ENCODE data around the gene CEMIP2.
"Not testable (repeated sequence)": the region's sequence is repeated elsewhere in the genome, so short reads cannot be mapped to it uniquely, and the experiment has no call there.

The CEMIP2 gene

GRCh38 chr9:71704796-71705195 lies 63.5 kb downstream of the CEMIP2 start:
- H3K4me3 ChIP-seq (ENCODE audit: low read depth, low read length), result no peak overlapping the region
- H3K27me3 ChIP-seq, result no peaks in the 10 kb centered on the region
- no peak for DNase-seq
- H3K4me1 ChIP-seq, result no peaks in the 10 kb centered on the region
- H3K36me3 ChIP-seq, result no peaks in the 10 kb centered on the region
- no peak for TF ChIP-seq CTCF (IDR thresholded peaks at IDR 0.05; ENCODE audit: low read depth, low read length)
- H3K9me3 ChIP-seq, result no peaks in the 10 kb centered on the region

- TF ChIP-seq CTCF (IDR thresholded peaks at IDR 0.05; ENCODE audit: low read depth, low read length), result no peak
Measured at GRCh38 chr9:71703172-71703872, 65.0 kb downstream of the CEMIP2 start.

GRCh38 chr9:71697882-71698281 lies 70.4 kb downstream of the CEMIP2 start:
- no peaks in the 10 kb centered on the region for H3K9me3 ChIP-seq
- H3K4me3 ChIP-seq (ENCODE audit: low read depth, low read length), result no peak overlapping the region
- H3K27me3 ChIP-seq, result no peaks in the 10 kb centered on the region
- no peak for TF ChIP-seq CTCF (IDR thresholded peaks at IDR 0.05; ENCODE audit: low read depth, low read length)
- DNase-seq, result no peak
- H3K4me1 ChIP-seq, result no peaks in the 10 kb centered on the region
- no peaks in the 10 kb centered on the region for H3K36me3 ChIP-seq

More at GRCh38 chr9:71703172-71703872, 65.0 kb downstream of the CEMIP2 start:
- Histone ChIP-seq H3K4me3 (ENCODE audit: low read depth, low read length) (no peak overlapping the region), H3K9me3 (no peaks in the 10 kb centered on the region), H3K36me3 (no peaks in the 10 kb centered on the region), H3K4me1 (no peaks in the 10 kb centered on the region), H3K27me3 (no peaks in the 10 kb centered on the region)
- no peak for DNase-seq

- Histone ChIP-seq H3K9me3 (no peaks in the 10 kb centered on the region), H3K4me3 (ENCODE audit: low read depth, low read length) (no peak overlapping the region), H3K27me3 (no peaks in the 10 kb centered on the region), H3K36me3 (no peaks in the 10 kb centered on the region), H3K4me1 (no peaks in the 10 kb centered on the region)
- no peak for DNase-seq
- TF ChIP-seq CTCF (IDR thresholded peaks at IDR 0.05; ENCODE audit: low read depth, low read length), result no peak
Measured at GRCh38 chr9:71694332-71694731, 74.0 kb downstream of the CEMIP2 start.

GRCh38 chr9:71693607-71694006 lies 74.7 kb downstream of the CEMIP2 start:
- Histone ChIP-seq H3K27me3 (no peaks in the 10 kb centered on the region), H3K4me3 (ENCODE audit: low read depth, low read length) (no peak overlapping the region), H3K9me3 (no peaks in the 10 kb centered on the region), H3K36me3 (no peaks in the 10 kb centered on the region), H3K4me1 (no peaks in the 10 kb centered on the region)
- DNase-seq, result no peak
- TF ChIP-seq CTCF (IDR thresholded peaks at IDR 0.05; ENCODE audit: low read depth, low read length), result no peak

- no peak overlapping the region for H3K4me3 ChIP-seq (ENCODE audit: low read depth, low read length)
- no peak for TF ChIP-seq CTCF (IDR thresholded peaks at IDR 0.05; ENCODE audit: low read depth, low read length)
- DNase-seq, result no peak
- H3K36me3 ChIP-seq, result no peaks in the 10 kb centered on the region
- H3K9me3 ChIP-seq, result no peaks in the 10 kb centered on the region
- no peaks in the 10 kb centered on the region for H3K4me1 ChIP-seq
- no peaks in the 10 kb centered on the region for H3K27me3 ChIP-seq
Measured at GRCh38 chr9:71692337-71692736, 76.0 kb downstream of the CEMIP2 start.

- H3K27me3 ChIP-seq; H3K4me3 ChIP-seq (ENCODE audit: low read depth, low read length); H3K9me3 ChIP-seq; H3K4me1 ChIP-seq; DNase-seq; H3K36me3 ChIP-seq: not testable (repeated sequence)
Measured at GRCh38 chr9:71691576-71691975, 76.7 kb downstream of the CEMIP2 start.
